ENCODE results near the gene NGF.

- TF ChIP-seq, protein P1, sequence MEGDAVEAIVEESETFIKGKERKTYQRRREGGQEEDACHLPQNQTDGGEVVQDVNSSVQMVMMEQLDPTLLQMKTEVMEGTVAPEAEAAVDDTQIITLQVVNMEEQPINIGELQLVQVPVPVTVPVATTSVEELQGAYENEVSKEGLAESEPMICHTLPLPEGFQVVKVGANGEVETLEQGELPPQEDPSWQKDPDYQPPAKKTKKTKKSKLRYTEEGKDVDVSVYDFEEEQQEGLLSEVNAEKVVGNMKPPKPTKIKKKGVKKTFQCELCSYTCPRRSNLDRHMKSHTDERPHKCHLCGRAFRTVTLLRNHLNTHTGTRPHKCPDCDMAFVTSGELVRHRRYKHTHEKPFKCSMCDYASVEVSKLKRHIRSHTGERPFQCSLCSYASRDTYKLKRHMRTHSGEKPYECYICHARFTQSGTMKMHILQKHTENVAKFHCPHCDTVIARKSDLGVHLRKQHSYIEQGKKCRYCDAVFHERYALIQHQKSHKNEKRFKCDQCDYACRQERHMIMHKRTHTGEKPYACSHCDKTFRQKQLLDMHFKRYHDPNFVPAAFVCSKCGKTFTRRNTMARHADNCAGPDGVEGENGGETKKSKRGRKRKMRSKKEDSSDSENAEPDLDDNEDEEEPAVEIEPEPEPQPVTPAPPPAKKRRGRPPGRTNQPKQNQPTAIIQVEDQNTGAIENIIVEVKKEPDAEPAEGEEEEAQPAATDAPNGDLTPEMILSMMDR (IDR thresholded peaks at IDR 0.05), result no peak
- TF ChIP-seq POLR2AphosphoS5 (IDR thresholded peaks at IDR 0.05; ENCODE audit: insufficient read depth in 1 of 2, low read depth in 1 of 2), result no peak
Measured at GRCh38 chr1:115364046-115364779, 26.2 kb upstream of the NGF start.
